ENCODE results near the gene STOML1. TPM values are rescaled to one million over a fixed set of nuclear protein-coding genes. Genes with fewer than 3 reads are reported as not detected.

Gene STOML1
- total RNA-seq, 1 experiment from 2014 or later = 5.4 TPM

- ATAC-seq = no peak
- POLR2A ChIA-PET = interaction anchor here (0.6 kb wide), 1 partner anchor 13 kb away, joined by 3 read pairs; no protein-coding TSS in a partner anchor
- Mint-ChIP-seq H3K4me3 (no peak overlapping the region), H3K9me3 (no peaks in the 10 kb centered on the region), H3K4me1 (no peaks in the 10 kb centered on the region), H3K36me3 (no peaks in the 10 kb centered on the region), H3K27ac (no peak overlapping the region), H3K27me3 (ENCODE audit: low read depth) (no peaks in the 10 kb centered on the region; the same call in 1 of the 2 replicates)
- no peak for DNase-seq (ENCODE audit: low spot score)
- no peak for TF ChIP-seq ATF3 (CRISPR knock-in tag; conservative IDR thresholded peaks at IDR 0.05)
- TF ChIP-seq HMGXB4 (CRISPR knock-in tag; IDR thresholded peaks at IDR 0.05) = no peak
- TF ChIP-seq HMGA2 (CRISPR knock-in tag; IDR thresholded peaks at IDR 0.05) = no peak
- TF ChIP-seq CREM (CRISPR knock-in tag; IDR thresholded peaks at IDR 0.05) = no peak
- TF ChIP-seq ATF1 (CRISPR knock-in tag; IDR thresholded peaks at IDR 0.05) = no peak
- TF ChIP-seq CREB1 (CRISPR knock-in tag; IDR thresholded peaks at IDR 0.05) = no peak
- no peak for TF ChIP-seq JUN (CRISPR knock-in tag; IDR thresholded peaks at IDR 0.05)
- TF ChIP-seq USF2 (CRISPR knock-in tag; IDR thresholded peaks at IDR 0.05) = no peak
- no peak for TF ChIP-seq ZBTB21 (CRISPR knock-in tag; IDR thresholded peaks at IDR 0.05; ENCODE audit: borderline replicate concordance)
- CTCF ChIA-PET = interaction anchor here (1.4 to 2.6 kb wide), 2 partner anchors 14 kb away, joined by 5 to 8 read pairs; no protein-coding TSS in a partner anchor
Measured at GRCh38 chr15:73959012-73959581, 33.0 kb downstream of the STOML1 start.

GRCh38 chr15:73957785-73958184, 34.3 kb downstream of the STOML1 start:
- no peak for TF ChIP-seq GABPB1 (CRISPR knock-in tag; IDR thresholded peaks at IDR 0.05)
- H3K9me3 Mint-ChIP-seq = no peaks in the 10 kb centered on the region
- H3K36me3 Mint-ChIP-seq = no peaks in the 10 kb centered on the region
- H3K27me3 Mint-ChIP-seq (ENCODE audit: low read depth) = no peaks in the 10 kb centered on the region; the same call in 1 of the 2 replicates
- no peak for ATAC-seq
- no peaks in the 10 kb centered on the region for H3K4me1 Mint-ChIP-seq
- ChIA-PET POLR2A (interaction anchor here (0.6 kb wide), 1 partner anchor 325 kb away, joined by 3 read pairs; no protein-coding TSS in a partner anchor), CTCF (interaction anchor here (1.3 to 1.4 kb wide), 2 partner anchors 15 to 30 kb away, joined by 5 to 6 read pairs; no protein-coding TSS in a partner anchor)
- DNase-seq (ENCODE audit: low spot score) = no peak
- H3K27ac Mint-ChIP-seq = no peak overlapping the region
- no peak overlapping the region for H3K4me3 Mint-ChIP-seq

GRCh38 chr15:73957276-73957675, 34.8 kb downstream of the STOML1 start:
- CTCF ChIA-PET = interaction anchor here (0.8 to 1.3 kb wide), 3 partner anchors 8 to 30 kb away, joined by 3 to 6 read pairs (median 3); no protein-coding TSS in a partner anchor
- Mint-ChIP-seq H3K27me3 (ENCODE audit: low read depth) (no peaks in the 10 kb centered on the region; the same call in 1 of the 2 replicates), H3K4me1 (peaks cover 2% of the 10 kb centered on the region; the same call in 1 of the 2 replicates), H3K9me3 (no peaks in the 10 kb centered on the region), H3K4me3 (no peak overlapping the region), H3K27ac (no peak overlapping the region), H3K36me3 (no peaks in the 10 kb centered on the region)
- DNase-seq (ENCODE audit: low spot score) (no peak), ATAC-seq (no peak)
- no peak for TF ChIP-seq MAX (CRISPR knock-in tag; IDR thresholded peaks at IDR 0.05)
- TF ChIP-seq E2F4 (CRISPR knock-in tag; IDR thresholded peaks at IDR 0.05; ENCODE audit: borderline replicate concordance, low read depth) = no peak
- TF ChIP-seq ZNF317 (CRISPR knock-in tag; IDR thresholded peaks at IDR 0.05; ENCODE audit: borderline replicate concordance, low read depth) = no peak
- TF ChIP-seq MXD4 (CRISPR knock-in tag; IDR thresholded peaks at IDR 0.05; ENCODE audit: borderline replicate concordance) = no peak
- no peak for TF ChIP-seq JUN (CRISPR knock-in tag; IDR thresholded peaks at IDR 0.05)
- no peak for TF ChIP-seq E2F1 (CRISPR knock-in tag; IDR thresholded peaks at IDR 0.05)
- no peak for TF ChIP-seq ZNF396 (CRISPR knock-in tag; IDR thresholded peaks at IDR 0.05; ENCODE audit: borderline replicate concordance)
- POLR2A ChIA-PET = no interaction called here

Measured in WTC11 (cell line).